CD4-positive, alpha-beta memory T cell (primary cell): Measurements from ENCODE around the gene VIPR2. TPM values are rescaled to one million over a fixed set of nuclear protein-coding genes. Genes with fewer than 3 reads are reported as not detected.
"Not testable (repeated sequence)": the region's sequence is repeated elsewhere in the genome, so short reads cannot be mapped to it uniquely, and the experiment has no call there.

Source experiments
- CTCF ChIA-PET: fragments of 350-600 bp; sonication (Branson Sonifier 250); formaldehyde crosslinking; loops from one replicate; lab custom pipeline; 2021; ENCODE audit warnings: inconsistent platforms; ENCODE audit not compliant: partially characterized antibody; lab: Charles Lee
- POLR2A ChIA-PET: fragments of 350-600 bp; sonication (Branson Sonifier 250); formaldehyde crosslinking; loops from one replicate; lab custom pipeline; 2021; ENCODE audit not compliant: partially characterized antibody; lab: Charles Lee
- DNase-seq, 5 donors: peaks; one replicate each; pipeline versions ENCODE4 v3.0.0 to v3.0.0-alpha.2; 2020 to 2022; ENCODE audit warnings: mixed read lengths in 1 of 5
- H3K27ac ChIP-seq: one replicate; pipeline ENCODE4 v1.7.0; 2013; ENCODE audit warnings: low read depth, low read length
- H3K27me3 ChIP-seq: 2 replicates; pipeline ENCODE4 v1.7.0; 2013; ENCODE audit warnings: mild to moderate bottlenecking, low read length, moderate library complexity; ENCODE audit not compliant: insufficient read depth
- H3K36me3 ChIP-seq: 2 replicates; pipeline ENCODE4 v1.7.0; 2013; ENCODE audit warnings: mild to moderate bottlenecking, low read length, moderate library complexity; ENCODE audit not compliant: insufficient read depth
- H3K4me1 ChIP-seq: 2 replicates; pipeline ENCODE4 v1.7.0; 2013; ENCODE audit warnings: mild to moderate bottlenecking, low read length, moderate library complexity; ENCODE audit not compliant: insufficient read depth
- H3K4me3 ChIP-seq, 2 donors: one replicate each; pipeline ENCODE4 v1.7.0; 2013; ENCODE audit warnings: low read length in 2 of 2, mild to moderate bottlenecking in 1 of 2
- H3K9me3 ChIP-seq, 2 donors: one replicate each; pipeline ENCODE4 v1.7.0; 2013; ENCODE audit warnings: low read length in 2 of 2, control low read depth in 1 of 2; ENCODE audit not compliant: control insufficient read depth in 1 of 2
- H3K27ac Mint-ChIP-seq, 7 donors: one replicate each; pipeline ENCODE4 v1.8.0; 2020 to 2021; ENCODE audit warnings: mixed read lengths in 7 of 7, mild to moderate bottlenecking in 6 of 7, inconsistent platforms in 3 of 7, moderate library complexity in 3 of 7
- H3K27me3 Mint-ChIP-seq, 2 donors: one replicate each; pipeline ENCODE4 v1.8.0; 2020 to 2021; ENCODE audit warnings: mixed read lengths in 2 of 2
- H3K36me3 Mint-ChIP-seq, 2 donors: one replicate each; pipeline ENCODE4 v1.8.0; 2020 to 2021; ENCODE audit warnings: mixed read lengths in 2 of 2, inconsistent platforms in 1 of 2, mild to moderate bottlenecking in 1 of 2
- H3K4me1 Mint-ChIP-seq, 4 donors: one replicate each; pipeline ENCODE4 v1.8.0; 2020 to 2021; ENCODE audit warnings: mixed read lengths in 4 of 4, mild to moderate bottlenecking in 1 of 4
- H3K4me3 Mint-ChIP-seq, 8 donors: one replicate each; pipeline ENCODE4 v1.8.0; 2020 to 2021; ENCODE audit warnings: mixed read lengths in 8 of 8, mild to moderate bottlenecking in 7 of 8, moderate library complexity in 6 of 8, inconsistent platforms in 3 of 8
- H3K9me3 Mint-ChIP-seq, 8 donors: one replicate each; pipeline ENCODE4 v1.8.0; 2020 to 2021; ENCODE audit warnings: mixed read lengths in 8 of 8, mild to moderate bottlenecking in 5 of 8, inconsistent platforms in 3 of 8, moderate library complexity in 1 of 8
- intact Hi-C: fragments of 100-400 bp; cut with micrococcal nuclease; formaldehyde crosslinking; loops from one replicate; pipeline ENCODE4 v1.15.1; 2023
- polyA plus RNA-seq, 2 donors: library from polyadenylated mRNA; unstranded; fragments of 300-500 nt; fragmentation: Illumina TruSeq; gene quantifications; one replicate each; pipeline ENCODE4 v1.2.3, GENCODE V29; 2021
- total RNA-seq, 2 experiments: library from RNA; stranded (reverse); gene quantifications; one replicate each; pipeline ENCODE4 v1.2.3, GENCODE V29; 2021

VIPR2 gene
- total and polyA plus RNA-seq, 4 experiments from 2014 or later, result 0.15 to 0.17 TPM; not detected in 2

DNA sequence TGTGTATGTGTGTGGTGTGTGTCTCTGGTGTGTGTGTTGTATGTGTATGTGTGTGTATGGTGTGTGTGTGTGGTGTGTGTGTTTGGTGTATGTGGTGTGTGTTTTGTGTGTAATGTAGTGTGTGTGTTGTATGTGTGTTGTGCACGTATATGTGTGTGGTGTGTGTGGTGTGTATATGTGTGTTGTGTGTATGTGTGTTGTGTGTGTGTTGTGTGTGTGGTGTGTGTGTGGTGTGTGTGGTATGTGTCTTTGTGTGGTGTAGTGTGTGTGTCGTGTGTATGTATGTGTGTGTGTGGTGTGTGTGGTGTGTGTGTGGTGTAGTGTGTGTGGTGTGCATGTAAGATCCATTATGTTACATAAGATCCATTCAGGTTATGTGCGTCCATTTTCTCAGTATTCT is 21.9 kb upstream of the VIPR2 start:
- POLR2A ChIA-PET, result no interaction called here
- no peak overlapping the region for H3K27ac Mint-ChIP-seq
- Histone ChIP-seq H3K27ac (no peak overlapping the region), H3K9me3 (no peaks in the 10 kb centered on the region), H3K27me3 (no peaks in the 10 kb centered on the region), H3K36me3 (no peaks in the 10 kb centered on the region), H3K4me3 (no peak overlapping the region), H3K4me1 (no peaks in the 10 kb centered on the region)
- H3K4me1 Mint-ChIP-seq, result no peaks in the 10 kb centered on the region
- no peak for DNase-seq
- intact Hi-C loops, result no loop called here
- H3K36me3 Mint-ChIP-seq, result no peaks in the 10 kb centered on the region
- peaks cover 0 to 1% of the 10 kb centered on the region in 2 donors for H3K27me3 Mint-ChIP-seq
- H3K9me3 Mint-ChIP-seq, result no peaks in the 10 kb centered on the region
- CTCF ChIA-PET, result no interaction called here
- H3K4me3 Mint-ChIP-seq, result no peak overlapping the region

DNA sequence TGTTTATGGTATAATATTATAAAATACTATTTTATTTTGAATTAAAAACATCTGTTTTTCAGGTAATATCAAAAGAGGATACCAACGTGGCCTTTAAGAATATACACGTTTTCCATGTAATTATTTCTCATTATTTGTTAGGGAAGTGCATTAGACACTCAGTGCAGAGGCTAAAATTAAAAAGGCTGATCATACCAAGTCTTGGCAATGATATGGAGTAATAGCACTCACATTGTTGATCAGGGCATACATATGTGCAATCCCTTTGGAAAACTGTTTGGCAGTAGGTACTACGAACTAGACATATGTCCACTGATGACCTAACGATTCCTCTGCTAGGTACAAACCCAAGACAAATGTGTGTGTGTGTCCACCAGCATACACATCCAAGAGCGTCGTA is 20.7 kb upstream of the VIPR2 start:
- Histone ChIP-seq H3K27me3 (no peaks in the 10 kb centered on the region), H3K4me1 (no peaks in the 10 kb centered on the region), H3K36me3 (no peaks in the 10 kb centered on the region), H3K9me3 (no peaks in the 10 kb centered on the region), H3K27ac (no peak overlapping the region), H3K4me3 (no peak overlapping the region)
- no peak for DNase-seq
- peaks cover 0 to 1% of the 10 kb centered on the region in 2 donors for H3K27me3 Mint-ChIP-seq
- H3K27ac Mint-ChIP-seq, result no peak overlapping the region
- no peaks in the 10 kb centered on the region for H3K9me3 Mint-ChIP-seq
- no peak overlapping the region for H3K4me3 Mint-ChIP-seq
- intact Hi-C loops, result no loop called here
- no peaks in the 10 kb centered on the region for H3K36me3 Mint-ChIP-seq
- ChIA-PET CTCF (no interaction called here), POLR2A (no interaction called here)
- no peaks in the 10 kb centered on the region for H3K4me1 Mint-ChIP-seq

DNA sequence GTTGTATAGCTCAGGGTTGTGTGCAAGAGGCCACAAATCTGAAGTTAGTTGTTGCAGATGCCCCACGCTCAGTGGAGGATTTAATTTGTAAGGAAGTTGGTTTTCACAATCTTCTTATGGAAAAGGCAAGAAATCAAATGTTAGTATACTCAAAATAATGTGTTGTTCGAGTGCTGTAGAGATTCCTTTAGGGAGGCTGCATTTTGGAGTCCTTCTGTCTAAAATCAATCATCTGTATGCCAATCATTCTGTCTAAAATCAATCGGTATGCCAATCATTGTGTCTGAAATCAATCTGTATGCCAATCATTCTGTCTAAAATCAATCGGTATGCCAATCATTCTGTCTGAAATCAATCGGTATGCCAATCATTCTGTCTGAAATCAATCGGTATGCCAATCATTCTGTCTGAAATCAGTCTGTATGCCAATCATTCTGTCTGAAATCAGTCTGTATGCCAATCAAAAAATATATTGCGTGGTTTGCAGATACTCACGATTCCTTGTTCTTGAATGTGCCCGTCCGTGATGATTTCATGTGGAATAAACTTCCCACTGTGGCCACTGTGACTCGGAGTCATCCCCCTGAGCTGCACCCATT is 19.1 kb upstream of the VIPR2 start:
- intact Hi-C loops, H3K27me3 Mint-ChIP-seq, POLR2A ChIA-PET, H3K36me3 Mint-ChIP-seq, H3K27ac ChIP-seq, H3K9me3 Mint-ChIP-seq, H3K4me3 Mint-ChIP-seq, CTCF ChIA-PET, H3K4me1 Mint-ChIP-seq, H3K27me3 ChIP-seq, H3K4me1 ChIP-seq, H3K9me3 ChIP-seq, DNase-seq, H3K4me3 ChIP-seq, H3K27ac Mint-ChIP-seq, H3K36me3 ChIP-seq: not testable (repeated sequence)

GRCh38 chr7:159162050-159162626 is 17.5 kb upstream of the VIPR2 start:
- H3K4me3 Mint-ChIP-seq, intact Hi-C loops, DNase-seq: not testable (repeated sequence)

GRCh38 chr7:159160450-159160849 is 15.8 kb upstream of the VIPR2 start:
- no peak overlapping the region for H3K4me3 ChIP-seq
- CTCF ChIA-PET, result no interaction called here
- Mint-ChIP-seq H3K27ac (no peak overlapping the region), H3K27me3 (peaks cover 0 to 1% of the 10 kb centered on the region in 2 donors), H3K9me3 (peaks cover 0 to 2% (median 0%) of the 10 kb centered on the region in 8 donors), H3K4me3 (no peak overlapping the region), H3K4me1 (no peaks in the 10 kb centered on the region), H3K36me3 (no peaks in the 10 kb centered on the region)
- POLR2A ChIA-PET, result no interaction called here
- no peaks in the 10 kb centered on the region for H3K27me3 ChIP-seq
- H3K9me3 ChIP-seq, result no peaks in the 10 kb centered on the region
- no peak overlapping the region for H3K27ac ChIP-seq
- intact Hi-C loops, result no loop called here
- no peaks in the 10 kb centered on the region for H3K36me3 ChIP-seq
- no peak for DNase-seq
- H3K4me1 ChIP-seq, result no peaks in the 10 kb centered on the region

More at GRCh38 chr7:159162050-159162626, 17.5 kb upstream of the VIPR2 start:
- H3K27me3 ChIP-seq, H3K36me3 ChIP-seq, H3K36me3 Mint-ChIP-seq, H3K9me3 Mint-ChIP-seq, H3K27me3 Mint-ChIP-seq, H3K4me1 ChIP-seq, H3K9me3 ChIP-seq, H3K4me1 Mint-ChIP-seq, POLR2A ChIA-PET, H3K27ac ChIP-seq, H3K4me3 ChIP-seq, H3K27ac Mint-ChIP-seq: not testable (repeated sequence)
- CTCF ChIA-PET, result interaction anchor here (1.5 kb wide), 1 partner anchor 29 kb away, joined by 3 read pairs; no protein-coding TSS in a partner anchor

DNA sequence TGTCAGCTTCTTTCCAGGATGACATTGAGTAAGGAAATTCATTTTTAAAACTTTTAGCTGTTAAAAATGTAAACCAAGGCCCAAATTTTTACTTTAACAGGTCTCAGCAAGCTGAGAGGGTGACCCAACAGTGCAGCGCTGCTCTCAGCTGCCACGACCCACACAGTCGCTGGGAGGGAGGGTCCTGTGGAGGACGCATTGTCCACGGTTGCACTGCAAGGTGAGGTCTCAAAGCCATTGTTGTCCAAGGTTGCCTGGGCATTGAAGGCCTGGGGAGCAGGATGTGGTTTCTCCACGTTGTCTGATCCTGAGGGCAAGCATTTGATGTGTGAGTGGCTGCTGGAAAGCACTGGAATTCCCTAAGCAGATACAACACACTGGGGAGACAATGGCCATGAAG is 15.1 kb upstream of the VIPR2 start:
- DNase-seq, result no peak
- Mint-ChIP-seq H3K27ac (no peak overlapping the region), H3K36me3 (no peaks in the 10 kb centered on the region), H3K4me1 (no peaks in the 10 kb centered on the region), H3K27me3 (peaks cover 0 to 1% of the 10 kb centered on the region in 2 donors), H3K9me3 (peaks cover 0 to 2% (median 0%) of the 10 kb centered on the region in 8 donors), H3K4me3 (no peak overlapping the region)
- Histone ChIP-seq H3K9me3 (no peaks in the 10 kb centered on the region), H3K4me1 (no peaks in the 10 kb centered on the region), H3K36me3 (no peaks in the 10 kb centered on the region), H3K27ac (no peak overlapping the region), H3K27me3 (no peaks in the 10 kb centered on the region), H3K4me3 (no peak overlapping the region)
- CTCF ChIA-PET, result no interaction called here
- POLR2A ChIA-PET, result no interaction called here
- intact Hi-C loops, result no loop called here

- peaks cover 0 to 1% of the 10 kb centered on the region in 2 donors for H3K27me3 Mint-ChIP-seq
- H3K9me3 Mint-ChIP-seq, result peaks cover 0 to 2% (median 0%) of the 10 kb centered on the region in 8 donors
- no peak overlapping the region for H3K4me3 Mint-ChIP-seq
- Histone ChIP-seq H3K27ac (no peak overlapping the region), H3K27me3 (no peaks in the 10 kb centered on the region), H3K9me3 (no peaks in the 10 kb centered on the region), H3K36me3 (no peaks in the 10 kb centered on the region), H3K4me3 (no peak overlapping the region), H3K4me1 (no peaks in the 10 kb centered on the region)
- CTCF ChIA-PET, result no interaction called here
- no peak for DNase-seq
- no peaks in the 10 kb centered on the region for H3K36me3 Mint-ChIP-seq
- no peaks in the 10 kb centered on the region for H3K4me1 Mint-ChIP-seq
- no peak overlapping the region for H3K27ac Mint-ChIP-seq
- POLR2A ChIA-PET, result no interaction called here
- intact Hi-C loops, result no loop called here
Observed at GRCh38 chr7:159158888-159159405, 14.3 kb upstream of the VIPR2 start.
